Measurements from ENCODE around the gene ITFG2.

GRCh38 chr12:2862876-2863275 lies 50.4 kb downstream of the ITFG2 start:
- TF ChIP-seq MAX (IDR thresholded peaks at IDR 0.05), result no peak
- TF ChIP-seq CTCF (CRISPR knock-in tag; IDR thresholded peaks at IDR 0.05), result no peak
- TF ChIP-seq ZNF510 (CRISPR knock-in tag; IDR thresholded peaks at IDR 0.05; ENCODE audit: low read depth), result no peak
- TF ChIP-seq SRSF9 (IDR thresholded peaks at IDR 0.05; ENCODE audit: borderline replicate concordance, insufficient read depth, low read depth, low read length, poor library complexity, severe bottlenecking), result no peak
- TF ChIP-seq CERS6 (CRISPR knock-in tag; IDR thresholded peaks at IDR 0.05), result no peak
- no peak for TF ChIP-seq CREBL2 (CRISPR knock-in tag; IDR thresholded peaks at IDR 0.05; ENCODE audit: borderline replicate concordance)
- TF ChIP-seq USF2 (IDR thresholded peaks at IDR 0.05; ENCODE audit: low read depth, low read length), result no peak
- no peak for TF ChIP-seq USF2 (CRISPR knock-in tag; IDR thresholded peaks at IDR 0.05; ENCODE audit: borderline replicate concordance)
